GM18499 (cell line): ENCODE data around the gene CTIF.

Experiments
- ATAC-seq: cut with Tn5 transposase; IDR thresholded peaks from one replicate; pipeline ENCODE4 v1.9.1; 2021; ENCODE audit warnings: moderate number of reproducible peaks; ENCODE audit not compliant: insufficient read depth, unreplicated experiment

The CTIF gene

DNA sequence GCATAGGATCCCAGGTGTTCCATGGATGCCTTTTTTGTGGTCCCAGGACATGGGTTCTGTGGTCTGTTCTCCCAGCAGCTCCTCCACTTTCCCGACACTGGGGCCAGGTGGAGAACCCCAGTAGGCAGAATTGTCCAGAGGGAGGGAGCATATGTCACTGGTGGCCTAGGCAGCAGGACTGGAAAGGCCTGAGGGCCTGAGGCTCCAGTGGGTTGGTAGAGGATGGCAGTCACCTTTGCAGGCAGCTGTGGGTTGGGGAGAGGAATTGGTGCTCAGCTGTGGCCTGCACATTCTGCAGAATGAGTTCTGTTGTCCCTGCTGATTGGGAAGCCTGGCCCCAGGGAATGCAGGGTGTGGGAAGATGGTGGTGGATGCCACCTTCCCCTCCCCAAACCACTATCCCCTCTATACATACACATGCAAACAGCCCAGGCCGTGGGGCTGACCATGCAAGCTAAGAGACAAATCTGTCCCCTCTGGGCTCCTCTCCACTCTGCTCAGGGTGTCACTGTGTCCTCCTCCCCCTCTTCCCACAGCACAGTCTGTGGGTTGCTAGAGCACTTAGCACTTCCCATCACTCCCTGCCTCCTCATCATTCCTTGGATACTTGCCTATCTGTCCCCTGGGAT is 11.4 kb downstream of the CTIF start:
- ATAC-seq, result no peak

- ATAC-seq, result no peak
These were observed 12.3 kb downstream of the CTIF start for GRCh38 chr18:48551100-48551499.

GRCh38 chr18:48552130-48552529 is 13.3 kb downstream of the CTIF start:
- no peak for ATAC-seq

DNA sequence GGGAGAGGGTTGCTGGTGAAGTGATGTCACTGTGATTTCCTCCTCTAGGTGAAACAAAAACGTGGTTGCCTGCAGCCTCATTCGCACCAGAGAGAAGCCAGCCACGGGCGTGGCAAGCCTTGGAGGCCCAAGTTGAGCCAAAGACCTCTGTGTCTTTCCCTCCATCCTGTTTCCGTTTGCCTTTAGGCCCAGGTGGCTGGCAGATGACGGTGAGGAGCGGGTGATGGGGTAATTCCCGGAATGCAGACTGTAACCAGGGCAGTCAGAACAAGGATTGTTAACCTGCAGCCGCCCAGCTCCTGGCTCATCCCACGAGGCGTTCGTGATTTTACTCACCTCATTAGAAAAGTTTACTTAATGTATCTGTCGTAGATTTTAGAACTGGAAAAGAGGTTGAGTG is 14.4 kb downstream of the CTIF start:
- no peak for ATAC-seq

DNA sequence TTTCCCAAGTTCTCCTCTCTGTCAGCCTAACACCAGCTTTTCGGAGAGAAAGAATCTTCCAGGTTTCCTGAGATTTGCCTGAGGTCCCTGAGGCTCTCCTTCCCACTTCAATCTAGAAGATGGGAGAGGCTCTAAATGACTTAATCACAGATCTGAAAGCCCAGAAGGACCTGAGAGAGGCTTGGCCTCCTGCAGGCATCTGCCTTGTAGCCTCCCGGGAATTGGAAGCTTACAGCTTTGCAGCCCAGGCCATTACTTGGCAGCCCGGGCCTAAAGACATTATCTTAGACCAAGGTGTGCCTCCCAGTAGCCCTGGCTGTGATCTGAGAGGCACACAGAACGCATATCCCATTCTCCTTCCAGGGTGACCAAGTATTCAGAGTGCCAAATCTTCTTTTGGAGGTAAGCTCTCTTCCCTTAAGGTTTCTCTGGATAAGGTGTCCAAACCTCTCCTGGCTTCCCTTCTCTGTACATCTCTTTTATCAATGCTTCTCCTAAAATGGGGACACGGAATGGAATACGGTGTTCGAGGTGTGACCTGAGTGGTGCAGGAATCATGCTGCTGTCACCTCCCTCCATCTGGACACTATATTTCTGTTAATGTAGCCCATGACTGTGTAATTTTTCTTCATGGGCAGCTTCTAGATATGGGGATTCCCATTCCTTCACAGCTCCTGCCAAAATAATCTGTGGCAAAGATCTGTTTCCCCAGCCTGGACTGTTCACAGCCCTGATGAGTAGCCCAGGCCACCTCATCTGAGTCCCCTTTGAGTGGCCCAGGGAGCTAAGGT is 16.0 kb downstream of the CTIF start:
- no peak for ATAC-seq

GRCh38 chr18:48555465-48555995 is 16.7 kb downstream of the CTIF start:
- ATAC-seq, result no peak

DNA sequence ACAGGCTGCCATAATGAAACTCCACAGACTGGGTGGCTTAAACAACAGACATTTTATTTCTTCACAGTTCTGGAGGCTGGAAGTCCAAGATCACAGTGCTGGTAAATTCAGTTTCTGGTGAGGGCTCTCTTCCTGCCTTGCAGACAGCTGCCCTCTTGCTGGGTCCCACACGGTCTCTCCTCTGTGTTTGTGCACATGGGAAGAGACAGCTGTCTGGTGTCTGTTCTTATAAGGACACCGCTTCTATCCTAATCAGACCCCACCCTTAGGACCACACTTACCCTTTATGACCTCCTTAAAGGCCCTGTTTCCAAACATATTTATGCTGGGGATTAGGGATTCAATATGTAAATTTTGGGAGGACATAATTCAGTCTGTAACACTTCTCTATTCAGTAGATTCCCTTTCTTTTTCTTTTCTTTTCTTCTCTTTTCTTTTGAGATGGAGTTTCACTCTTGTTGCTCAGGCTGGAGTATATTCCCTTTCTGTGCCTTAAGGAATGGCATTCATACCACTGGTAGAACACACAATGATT is 18.9 kb downstream of the CTIF start:
- no peak for ATAC-seq

DNA sequence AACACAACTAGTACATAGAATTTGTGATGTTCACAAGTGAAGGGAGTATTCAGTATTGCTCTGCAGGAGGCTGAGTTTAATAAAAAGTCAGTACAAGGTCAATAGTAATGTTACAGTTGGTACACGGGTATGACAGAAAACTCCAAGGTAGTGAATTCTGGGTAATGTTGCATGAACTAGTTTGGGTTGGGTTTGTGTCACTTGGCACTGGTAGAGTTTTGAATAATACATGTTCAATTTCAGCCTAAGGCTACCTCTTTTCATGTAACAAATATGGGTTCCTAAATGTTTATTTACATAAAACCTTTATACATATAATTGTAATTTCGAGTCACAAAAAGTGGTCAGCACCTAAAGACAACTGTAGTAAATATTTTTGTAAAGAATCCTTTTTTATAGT is 19.4 kb downstream of the CTIF start:
- no peak for ATAC-seq

DNA sequence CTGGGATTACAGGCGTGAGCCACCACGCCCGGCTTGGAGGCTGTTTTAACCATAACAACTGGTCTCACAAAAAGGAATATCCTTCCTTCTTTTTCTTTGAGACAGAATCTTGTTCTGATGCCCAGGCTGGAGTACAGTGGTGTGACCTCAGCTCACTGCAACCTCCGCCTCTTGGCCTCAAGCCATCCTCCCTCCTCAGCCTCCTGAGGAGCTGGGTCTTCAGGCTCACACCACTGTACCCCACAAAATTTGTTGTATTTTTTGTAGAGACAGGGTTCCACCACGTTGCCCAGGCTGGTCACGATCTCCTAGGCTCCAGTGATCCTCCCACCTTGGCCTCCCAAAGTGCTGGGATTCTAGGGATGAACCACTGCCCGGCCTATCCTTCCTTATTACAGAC is 21.7 kb downstream of the CTIF start:
- no peak for ATAC-seq

DNA sequence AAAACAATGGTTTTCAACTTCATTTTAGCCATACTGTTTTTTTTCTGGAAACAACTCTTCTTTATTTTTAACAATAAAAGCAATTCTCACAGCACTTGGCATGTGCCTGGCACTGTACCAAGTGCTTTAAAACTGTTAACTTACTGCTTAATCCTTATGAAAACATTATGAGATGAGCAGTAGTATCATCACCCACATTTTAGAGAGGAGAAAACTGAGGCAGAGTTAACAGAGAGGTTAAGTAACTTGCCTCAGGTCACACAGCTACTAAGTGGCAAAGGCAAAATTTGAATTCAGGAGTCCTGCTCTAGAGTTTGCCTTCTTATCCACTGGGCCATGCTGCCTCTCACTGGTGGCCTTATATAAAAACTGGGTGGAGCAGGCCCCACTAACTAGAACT is 23.2 kb downstream of the CTIF start:
- ATAC-seq, result no peak

GRCh38 chr18:48563027-48563426 is 24.2 kb downstream of the CTIF start:
- ATAC-seq, result no peak

DNA sequence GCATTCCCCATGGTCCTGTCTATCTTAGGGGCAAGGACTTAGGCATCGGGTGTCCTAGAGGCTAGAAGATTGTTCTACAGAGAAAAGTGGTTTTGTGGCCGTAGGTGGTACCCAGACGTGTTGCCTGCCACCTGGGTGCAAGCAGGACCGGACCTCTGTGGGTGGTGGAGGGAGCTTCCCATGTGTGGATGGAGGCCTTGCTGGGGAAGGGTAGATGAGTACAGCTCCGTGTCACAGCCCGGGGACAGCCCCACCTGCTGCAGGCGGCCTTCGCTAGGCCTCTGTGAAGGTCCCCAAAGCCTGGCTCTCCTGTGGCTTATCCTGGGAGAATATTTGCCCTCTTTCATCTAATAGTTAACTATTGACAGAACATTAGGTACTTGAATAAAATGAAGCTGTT is 25.3 kb downstream of the CTIF start:
- ATAC-seq, result no peak

GRCh38 chr18:48565105-48565504 is 26.3 kb downstream of the CTIF start:
- ATAC-seq, result no peak

- ATAC-seq, result no peak
These were observed 27.8 kb downstream of the CTIF start for GRCh38 chr18:48566589-48566988.

GRCh38 chr18:48567388-48567787 is 28.6 kb downstream of the CTIF start:
- no peak for ATAC-seq

DNA sequence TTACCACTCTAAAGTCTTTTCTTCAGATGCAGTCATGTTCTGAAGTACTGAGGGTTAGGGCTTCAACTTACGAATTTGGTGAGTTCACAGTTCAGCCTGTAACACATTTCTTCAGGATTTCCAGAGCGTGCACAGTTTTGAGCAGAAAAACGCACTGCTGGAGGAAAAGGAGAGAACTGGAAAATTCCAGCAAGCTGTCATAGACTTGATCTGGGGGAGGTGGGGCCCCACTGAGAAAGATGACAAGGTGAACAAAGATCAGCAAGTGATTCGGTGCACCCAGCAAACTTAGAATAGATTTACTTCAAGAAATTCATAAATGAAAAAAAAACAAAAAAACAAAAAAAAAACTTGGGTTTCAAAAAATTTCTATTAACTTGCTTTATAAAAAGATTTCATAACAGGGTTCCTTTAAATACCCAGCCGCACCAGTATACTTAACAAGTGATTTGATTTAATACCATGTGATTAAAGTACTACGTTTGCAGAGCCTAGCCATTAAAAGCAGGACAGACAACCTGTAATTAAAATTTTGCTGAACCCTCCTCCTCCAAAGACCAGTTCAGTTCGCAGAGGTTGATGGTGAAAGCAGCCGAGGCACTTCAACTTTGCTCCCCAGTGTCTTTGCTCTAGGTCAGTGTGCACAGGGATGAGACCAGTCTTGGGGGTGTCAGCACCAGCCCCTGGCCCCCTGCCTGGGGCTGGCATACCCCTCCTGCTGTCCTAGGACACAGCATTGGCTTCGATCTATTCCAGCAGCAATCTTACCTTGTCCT is 30.5 kb downstream of the CTIF start:
- ATAC-seq, result no peak

DNA sequence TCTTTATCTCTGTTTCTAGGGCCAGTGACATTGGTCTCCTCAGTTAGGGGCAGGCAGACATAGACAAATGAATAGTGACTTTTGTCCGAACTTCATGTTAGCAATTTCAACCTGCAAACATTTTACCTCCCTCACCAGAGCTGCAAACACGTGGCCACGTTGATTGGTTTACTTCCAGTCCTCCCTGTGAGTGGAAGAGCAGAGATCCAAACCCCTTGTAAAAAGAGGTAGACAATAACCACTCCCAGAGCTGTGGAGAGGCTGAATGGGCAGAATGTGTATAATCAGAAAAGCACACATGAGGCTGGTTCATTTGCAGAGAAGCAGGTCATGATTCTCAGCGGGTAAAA is 31.1 kb downstream of the CTIF start:
- ATAC-seq, result no peak

- no peak for ATAC-seq
These were observed 31.5 kb downstream of the CTIF start for GRCh38 chr18:48570313-48570712.

DNA sequence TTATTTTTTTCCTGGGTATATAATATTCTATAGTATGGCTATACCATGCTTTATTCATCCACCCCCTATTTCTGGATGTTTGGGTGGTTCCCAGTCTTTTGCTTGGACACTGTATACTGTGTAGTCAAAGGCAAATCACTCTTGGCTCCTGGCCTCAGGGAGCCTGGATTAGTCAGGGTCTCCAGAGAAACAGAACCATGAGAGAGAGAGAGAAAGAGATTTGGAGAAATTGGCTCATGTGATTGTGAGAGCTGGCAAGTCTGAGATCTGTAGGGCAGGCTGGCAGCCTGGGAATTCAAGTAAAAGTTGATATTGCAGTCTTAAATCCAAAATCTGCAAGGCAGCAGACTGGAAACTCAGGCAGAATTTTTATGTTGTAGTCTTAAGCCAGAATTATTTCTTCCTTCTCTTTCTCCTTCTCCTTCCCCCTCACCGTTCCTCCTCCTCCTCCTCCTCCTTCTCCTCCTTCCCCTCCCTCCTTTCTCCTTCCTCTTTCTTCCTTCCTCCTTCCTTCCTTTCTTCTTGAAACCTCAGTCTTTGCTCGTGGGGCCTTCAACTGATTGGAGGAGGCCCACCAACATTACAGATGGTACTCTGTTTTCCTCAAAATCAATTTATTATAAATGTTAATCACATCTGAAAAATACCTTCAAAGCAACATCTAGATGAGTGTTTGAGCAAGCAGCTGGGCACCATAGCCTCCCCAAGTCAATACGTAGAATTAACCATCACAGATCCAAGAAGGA is 33.0 kb downstream of the CTIF start:
- no peak for ATAC-seq

DNA sequence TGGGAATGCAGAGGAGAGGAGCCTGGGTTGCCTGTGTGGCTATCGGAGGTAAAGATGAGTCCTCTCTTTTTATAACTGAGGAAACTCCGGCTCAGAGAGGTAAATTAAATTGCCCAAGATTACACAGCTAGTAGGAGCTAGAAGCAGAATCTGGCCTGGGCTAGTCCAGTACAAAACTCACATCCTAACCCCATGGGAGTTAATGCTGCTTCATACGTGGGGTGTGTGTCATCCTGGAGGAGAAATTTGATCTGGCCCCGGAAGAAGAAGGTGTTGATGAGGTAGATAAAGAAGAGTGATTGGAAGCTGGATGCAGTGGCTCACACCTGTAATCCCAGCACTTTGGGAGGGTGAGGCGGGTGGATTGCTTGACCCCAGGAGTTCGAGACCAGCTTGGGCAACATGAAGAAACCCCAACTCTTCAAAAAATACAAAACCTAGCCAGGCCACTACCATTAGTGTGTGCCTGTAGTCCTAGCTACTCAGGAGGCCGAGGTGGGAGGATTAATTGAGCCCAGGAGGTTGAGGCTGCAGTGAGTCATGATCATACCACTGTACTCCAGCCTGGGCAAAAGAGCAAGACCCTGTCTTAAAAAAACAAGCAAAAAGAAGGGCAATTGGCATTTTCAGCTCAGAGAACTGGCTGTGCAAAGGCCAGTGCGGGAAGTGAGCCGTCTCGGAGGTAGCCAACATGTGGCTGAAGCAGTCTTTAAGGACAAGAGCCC is 33.7 kb downstream of the CTIF start:
- no peak for ATAC-seq
